Psoas muscle (tissue), 8 donors: ENCODE results near the gene CFAP100. TPM values are rescaled to one million over a fixed set of nuclear protein-coding genes. Genes with fewer than 3 reads are reported as not detected.

Experiments
- ATAC-seq, 4 donors: fragments of 200-7000 bp; cut with Tn5 transposase; one replicate each; pipeline ENCODE4 v1.9.1; 2020; ENCODE audit warnings: moderate library complexity in 3 of 4, mild to moderate bottlenecking in 2 of 4
- DNase-seq, 2 donors: peaks; one replicate each; pipeline ENCODE4 v3.0.0-alpha.2; 2020
- H3K27ac ChIP-seq: fragments of 200-600 bp; one replicate; pipeline ENCODE4 v1.8.0; 2022
- H3K27me3 ChIP-seq, 3 donors: fragments of 200-600 bp in 1 of 3; one replicate each; pipeline versions ENCODE4 v1.6.1 to v1.8.0; 2013 to 2022; ENCODE audit warnings: low read length in 2 of 3, mild to moderate bottlenecking in 2 of 3, moderate library complexity in 1 of 3; ENCODE audit not compliant: insufficient read depth in 3 of 3
- H3K36me3 ChIP-seq, 2 donors: fragments of 200-600 bp in 1 of 2; one replicate each; pipeline versions ENCODE4 v1.6.1 to v1.8.0; 2013 to 2022; ENCODE audit warnings: low read depth in 1 of 2, mild to moderate bottlenecking in 1 of 2, moderate library complexity in 1 of 2; ENCODE audit not compliant: insufficient read depth in 1 of 2
- H3K4me1 ChIP-seq: fragments of 200-600 bp; one replicate; pipeline ENCODE4 v1.8.0; 2022
- H3K4me3 ChIP-seq: fragments of 200-600 bp; one replicate; pipeline ENCODE4 v1.8.0; 2022; ENCODE audit warnings: mild to moderate bottlenecking
- H3K9me3 ChIP-seq: fragments of 200-600 bp; one replicate; pipeline ENCODE4 v1.8.0; 2022
- CTCF ChIP-seq: fragments of 200-600 bp; IDR thresholded peaks from one replicate; pipeline ENCODE4 v1.8.0; 2022; ENCODE audit warnings: antibody characterized with exemption
- WGBS, 3 donors: extraction: QIAGEN DNeasy Blood & Tissue Kit; methylation state at CpG; one replicate each; pipeline versions ENCODE4 v1.1.6 to v1.1.7; 2013; 5-methylcytosine and 5-hydroxymethylcytosine counted together
- intact Hi-C, 2 donors: fragments of 100-400 bp; cut with DNase I; formaldehyde crosslinking; loops; one replicate each; pipeline versions ENCODE4 v1.11.0 to v1.14.2; 2022
- polyA plus RNA-seq, 3 donors: library from polyadenylated mRNA; stranded (reverse); fragments of 200-250 nt; gene quantifications; one replicate each; pipeline ENCODE4 v1.2.3, GENCODE V29; 2013
- total RNA-seq, 4 donors: library from RNA; stranded (reverse); fragmentation: NEBNext Ultra II Directional in 2 of 4; extraction: Animal tissue kit (Norgen Biotek cat#: 25700) in 2 of 4; gene quantifications; one replicate each; pipeline versions ENCODE4 v1.2.1 to v1.2.4, GENCODE V29; 2021 to 2023
- donor health status: healthy with polysubstance abuse.
- donor health status: DM: no; HTN: no; CAD: no; lungs with moderate emphysema.
- donor health status: Bipolar disorder and iron deficiency.
- donor health status: healthy.
- donor health status: DM: yes; HTN: yes; CAD: no.
- donor health status: DM: no; HTN: no; CAD: no.
- donor health status: DM: no; HTN: no; CAD: no.
- donor health status: DM: yes; HTN: yes; CAD: no.

Gene CFAP100
- total and polyA plus RNA-seq, 7 donors, result not detected

GRCh38 chr3:126481808-126482502, 87.2 kb downstream of the CFAP100 start:
- peaks cover 16% of the 10 kb centered on the region for H3K4me1 ChIP-seq
- intact Hi-C loops, result no loop called here
- WGBS, 3 donors, result 68 to 76% (median 76%) methylated on average over 14 to 16 of the region's 16 CpGs
- peak; percentile 57 to 72 for DNase-seq
- no peaks in the 10 kb centered on the region for H3K9me3 ChIP-seq
- no peaks in the 10 kb centered on the region for H3K36me3 ChIP-seq
- H3K27me3 ChIP-seq, result no peaks in the 10 kb centered on the region
- no peak overlapping the region for H3K4me3 ChIP-seq
- ATAC-seq, result peak in 2 of 4 donors; percentile 25 to 29
- H3K27ac ChIP-seq, result no peak overlapping the region
- TF ChIP-seq CTCF, result no peak

- no peak for TF ChIP-seq CTCF
- H3K4me1 ChIP-seq, result peaks cover 16% of the 10 kb centered on the region
- no peak overlapping the region for H3K4me3 ChIP-seq
- WGBS, 3 donors, result 82 to 97% (median 96%) methylated on average over 15 of the region's 15 CpGs
- peak in 1 of 2 donors; percentile 36 for DNase-seq
- no peak for ATAC-seq
- H3K36me3 ChIP-seq, result no peaks in the 10 kb centered on the region
- H3K9me3 ChIP-seq, result no peaks in the 10 kb centered on the region
- intact Hi-C loops, result no loop called here
- H3K27me3 ChIP-seq, result no peaks in the 10 kb centered on the region
- H3K27ac ChIP-seq, result no peak overlapping the region
Observed at GRCh38 chr3:126482503-126483255, 88.0 kb downstream of the CFAP100 start.

- Histone ChIP-seq H3K27ac (no peak overlapping the region), H3K9me3 (no peaks in the 10 kb centered on the region), H3K36me3 (no peaks in the 10 kb centered on the region), H3K27me3 (no peaks in the 10 kb centered on the region), H3K4me1 (peaks cover 16% of the 10 kb centered on the region), H3K4me3 (no peak overlapping the region)
- intact Hi-C loops, result no loop called here
- ATAC-seq, result no peak
- DNase-seq, result peak in 1 of 2 donors; percentile 45
- no peak for TF ChIP-seq CTCF
- 86 to 93% (median 92%) methylated on average over 13 to 14 of the region's 14 CpGs for WGBS, 3 donors
Observed at GRCh38 chr3:126483321-126483761, 88.6 kb downstream of the CFAP100 start.

GRCh38 chr3:126484148-126484547, 89.4 kb downstream of the CFAP100 start:
- TF ChIP-seq CTCF, result no peak
- WGBS, 3 donors, result 26 to 42% (median 36%) methylated on average over 3 of the region's 3 CpGs
- intact Hi-C loops, result no loop called here
- Histone ChIP-seq H3K27me3 (no peaks in the 10 kb centered on the region), H3K4me1 (peaks cover 16% of the 10 kb centered on the region), H3K27ac (no peak overlapping the region), H3K4me3 (no peak overlapping the region), H3K9me3 (no peaks in the 10 kb centered on the region), H3K36me3 (no peaks in the 10 kb centered on the region)
- peak in 1 of 2 donors; percentile 60 for DNase-seq
- peak; percentile 68 to 87 (median 74) for ATAC-seq
